Measurements from ENCODE around the gene HIVEP1.

GRCh38 chr6:12169377-12169776 is 157.3 kb downstream of the HIVEP1 start:
- TF ChIP-seq SUZ12 (IDR thresholded peaks at IDR 0.05; ENCODE audit: extremely low read depth, insufficient read depth, insufficient read length) (no peak), YY1 (IDR thresholded peaks at IDR 0.05; ENCODE audit: insufficient read depth, insufficient read length) (no peak)
